ENCODE data around the gene POM121.
"Not testable (repeated sequence)": the region's sequence is repeated elsewhere in the genome, so short reads cannot be mapped to it uniquely, and the experiment has no call there.

POM121 gene

GRCh38 chr7:72945597-72945996 lies 20.7 kb downstream of the POM121 start:
- peaks cover 0 to 12% of the 10 kb centered on the region in 2 experiments; a peak in 1 of 3 replicates for H3K36me3 ChIP-seq (ENCODE audit: control insufficient read depth in 2 of 2, insufficient read depth in 1 of 2, low read length in 2 of 2)
- CTCF ChIA-PET; H3K4me3 ChIP-seq (ENCODE audit: low read depth, low read length); H3K4me1 ChIP-seq (ENCODE audit: control insufficient read depth, insufficient read depth, low read length); H3K9me3 ChIP-seq (ENCODE audit: control insufficient read depth, insufficient read depth, low read depth, low read length); H3K27ac ChIP-seq (ENCODE audit: extremely low read depth, low read depth, low read length); POLR2A ChIA-PET: not testable (repeated sequence)
- TF ChIP-seq ZNF600 (tag by site-specific recombination; IDR thresholded peaks at IDR 0.05) (peak; percentile 18; the same call in 1 of the 2 replicates), REST (tag by site-specific recombination; IDR thresholded peaks at IDR 0.05) (peak; percentile 58; the same call in 1 of the 2 replicates)

- CTCF ChIA-PET; POLR2A ChIA-PET; H3K9me3 ChIP-seq (ENCODE audit: control insufficient read depth, insufficient read depth, low read depth, low read length); H3K4me1 ChIP-seq (ENCODE audit: control insufficient read depth, insufficient read depth, low read length); H3K4me3 ChIP-seq (ENCODE audit: low read depth, low read length); H3K27ac ChIP-seq (ENCODE audit: extremely low read depth, low read depth, low read length): not testable (repeated sequence)
- peaks cover 0 to 12% of the 10 kb centered on the region in 2 experiments; a peak in 1 of 3 replicates for H3K36me3 ChIP-seq (ENCODE audit: control insufficient read depth in 2 of 2, insufficient read depth in 1 of 2, low read length in 2 of 2)
These were observed 21.3 kb downstream of the POM121 start for GRCh38 chr7:72946130-72946745.

- POLR2A ChIA-PET; CTCF ChIA-PET; H3K4me3 ChIP-seq (ENCODE audit: low read depth, low read length): not testable (repeated sequence)
These were observed 23.8 kb downstream of the POM121 start for GRCh38 chr7:72948714-72949113.

DNA sequence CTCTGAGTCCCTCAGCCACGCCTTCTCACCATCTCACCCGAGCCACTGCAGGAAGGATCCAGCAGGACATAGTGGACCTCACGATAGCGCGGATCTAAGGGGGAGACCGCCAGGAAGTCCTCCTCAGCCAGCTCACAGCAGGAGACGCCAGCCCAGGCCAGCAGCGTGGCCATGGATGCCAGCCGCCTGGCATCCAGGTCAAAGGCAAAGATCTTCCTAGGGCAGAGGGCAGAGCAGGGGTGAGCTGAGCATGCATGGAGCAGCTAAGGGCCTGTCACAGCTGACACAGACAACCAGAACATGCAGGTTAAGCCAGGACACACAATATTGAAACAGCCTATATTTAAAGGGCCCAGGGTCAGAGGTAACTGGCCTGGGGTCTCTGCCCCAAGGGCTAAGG lies 24.4 kb downstream of the POM121 start:
- H3K36me3 ChIP-seq (ENCODE audit: control insufficient read depth in 2 of 2, insufficient read depth in 1 of 2, low read length in 2 of 2): peaks cover 0 to 12% of the 10 kb centered on the region in 2 experiments; a peak in 1 of 3 replicates
- H3K9me3 ChIP-seq (ENCODE audit: control insufficient read depth, insufficient read depth, low read depth, low read length); H3K27ac ChIP-seq (ENCODE audit: extremely low read depth, low read depth, low read length); CTCF ChIA-PET; POLR2A ChIA-PET; H3K4me1 ChIP-seq (ENCODE audit: control insufficient read depth, insufficient read depth, low read length); H3K4me3 ChIP-seq (ENCODE audit: low read depth, low read length): not testable (repeated sequence)

More at GRCh38 chr7:72948714-72949113, 23.8 kb downstream of the POM121 start:
- not testable (repeated sequence) for H3K27ac ChIP-seq (ENCODE audit: extremely low read depth, low read depth, low read length); H3K9me3 ChIP-seq (ENCODE audit: control insufficient read depth, insufficient read depth, low read depth, low read length); H3K4me1 ChIP-seq (ENCODE audit: control insufficient read depth, insufficient read depth, low read length)
- H3K36me3 ChIP-seq (ENCODE audit: control insufficient read depth in 2 of 2, insufficient read depth in 1 of 2, low read length in 2 of 2): peaks cover 0 to 12% of the 10 kb centered on the region in 2 experiments; a peak in 1 of 3 replicates

DNA sequence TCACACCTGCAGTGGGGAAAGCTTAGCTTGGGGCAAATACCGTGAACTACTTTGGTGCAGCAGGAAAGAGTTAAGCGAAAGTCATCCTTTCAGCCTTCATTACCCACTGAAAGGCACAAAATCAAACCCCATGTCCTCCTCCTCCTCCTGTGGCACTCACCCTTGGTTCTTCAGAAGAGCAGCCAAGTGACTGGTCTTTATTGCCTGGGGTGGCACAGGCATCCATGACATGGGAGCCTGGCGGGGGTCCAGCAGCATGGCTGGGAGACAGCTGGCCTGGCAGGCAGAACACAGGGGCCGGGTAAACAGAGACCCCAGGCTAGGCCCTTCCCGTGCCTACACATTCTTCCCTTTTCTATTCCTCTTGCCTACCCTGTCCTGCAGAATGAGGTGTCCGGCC lies 24.8 kb downstream of the POM121 start:
- H3K4me3 ChIP-seq (ENCODE audit: low read depth, low read length); H3K27ac ChIP-seq (ENCODE audit: extremely low read depth, low read depth, low read length); POLR2A ChIA-PET; H3K4me1 ChIP-seq (ENCODE audit: control insufficient read depth, insufficient read depth, low read length); CTCF ChIA-PET; H3K9me3 ChIP-seq (ENCODE audit: control insufficient read depth, insufficient read depth, low read depth, low read length): not testable (repeated sequence)
- peaks cover 0 to 12% of the 10 kb centered on the region in 2 experiments; a peak in 1 of 3 replicates for H3K36me3 ChIP-seq (ENCODE audit: control insufficient read depth in 2 of 2, insufficient read depth in 1 of 2, low read length in 2 of 2)

GRCh38 chr7:72950432-72950831 lies 25.5 kb downstream of the POM121 start:
- H3K36me3 ChIP-seq (ENCODE audit: control insufficient read depth in 2 of 2, insufficient read depth in 1 of 2, low read length in 2 of 2): peaks cover 0 to 11% of the 10 kb centered on the region in 2 experiments; a peak in 1 of 3 replicates
- H3K9me3 ChIP-seq (ENCODE audit: control insufficient read depth, insufficient read depth, low read depth, low read length); H3K4me3 ChIP-seq (ENCODE audit: low read depth, low read length); POLR2A ChIA-PET; H3K4me1 ChIP-seq (ENCODE audit: control insufficient read depth, insufficient read depth, low read length); CTCF ChIA-PET; H3K27ac ChIP-seq (ENCODE audit: extremely low read depth, low read depth, low read length): not testable (repeated sequence)

DNA sequence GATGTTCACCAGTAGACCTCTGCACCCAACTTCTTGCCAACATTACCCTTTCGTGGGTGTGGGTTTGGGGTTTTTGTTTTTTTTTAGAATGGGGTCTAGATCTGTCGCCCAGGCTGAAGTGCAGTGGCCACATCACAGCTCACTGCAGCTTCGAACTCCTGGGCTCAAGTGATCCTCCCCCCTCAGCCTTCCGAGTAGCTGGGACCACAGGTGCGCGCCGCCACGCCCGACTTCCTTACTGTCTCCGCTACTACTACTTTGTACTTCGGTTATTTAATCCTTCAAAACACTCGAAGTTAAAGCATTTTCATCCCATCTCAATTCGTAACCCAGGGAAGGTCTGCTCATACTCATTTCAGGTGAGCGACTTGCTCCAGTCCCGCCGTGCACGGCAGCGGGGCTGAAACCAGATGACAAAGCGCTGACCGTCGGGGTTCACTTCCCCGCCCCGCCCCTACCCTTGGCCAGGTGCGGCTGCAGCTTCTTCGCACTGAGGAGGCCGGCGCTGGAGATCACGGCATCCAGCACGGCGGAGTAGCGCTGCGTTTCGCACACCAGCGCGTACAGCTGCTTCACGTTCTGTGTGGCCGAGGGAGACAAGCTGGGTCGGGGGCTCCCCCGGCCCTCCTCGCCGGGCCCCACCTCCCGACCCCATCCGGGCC lies 29.1 kb downstream of the POM121 start:
- POLR2A ChIA-PET; H3K9me3 ChIP-seq (ENCODE audit: control insufficient read depth, insufficient read depth, low read depth, low read length); H3K36me3 ChIP-seq (ENCODE audit: control insufficient read depth in 2 of 2, insufficient read depth in 1 of 2, low read length in 2 of 2); H3K4me1 ChIP-seq (ENCODE audit: control insufficient read depth, insufficient read depth, low read length); H3K27ac ChIP-seq (ENCODE audit: extremely low read depth, low read depth, low read length); CTCF ChIA-PET: not testable (repeated sequence)
- H3K4me3 ChIP-seq (ENCODE audit: low read depth, low read length): peak overlapping the region; percentile 30

All from HEK293 (cell line).